Measurements from ENCODE around the gene HP.

The HP gene

GRCh38 chr16:72104905-72105304, 50.6 kb downstream of the HP start:
- H3K9me3 ChIP-seq (ENCODE audit: control insufficient read depth in 1 of 2, low read length in 2 of 2): no peaks in the 10 kb centered on the region
- no peaks in the 10 kb centered on the region for H3K4me1 ChIP-seq (ENCODE audit: control insufficient read depth in 1 of 2, insufficient read depth in 2 of 2, low read length in 2 of 2)
- peaks cover 80 to 100% of the 10 kb centered on the region in 2 donors for H3K36me3 ChIP-seq (ENCODE audit: control insufficient read depth in 1 of 2, insufficient read depth in 2 of 2, low read length in 2 of 2)
- H3K27ac ChIP-seq (ENCODE audit: low read depth, low read length): no peak overlapping the region
- H3K27me3 ChIP-seq (ENCODE audit: control insufficient read depth in 1 of 2, insufficient read depth in 2 of 2, low read length in 2 of 2): no peaks in the 10 kb centered on the region
- no peak overlapping the region for H3K9ac ChIP-seq (ENCODE audit: low read depth in 1 of 2, low read length in 2 of 2)
- H3K4me3 ChIP-seq (ENCODE audit: low read depth in 1 of 2, low read length in 2 of 2): no peak overlapping the region

GRCh38 chr16:72105978-72106377, 51.7 kb downstream of the HP start:
- Histone ChIP-seq H3K9ac (ENCODE audit: low read depth in 1 of 2, low read length in 2 of 2) (no peak overlapping the region), H3K4me3 (ENCODE audit: low read depth in 1 of 2, low read length in 2 of 2) (no peak overlapping the region), H3K27ac (ENCODE audit: low read depth, low read length) (no peak overlapping the region), H3K36me3 (ENCODE audit: control insufficient read depth in 1 of 2, insufficient read depth in 2 of 2, low read length in 2 of 2) (peaks cover 82 to 100% of the 10 kb centered on the region in 2 donors), H3K4me1 (ENCODE audit: control insufficient read depth in 1 of 2, insufficient read depth in 2 of 2, low read length in 2 of 2) (no peaks in the 10 kb centered on the region), H3K9me3 (ENCODE audit: control insufficient read depth in 1 of 2, low read length in 2 of 2) (no peaks in the 10 kb centered on the region), H3K27me3 (ENCODE audit: control insufficient read depth in 1 of 2, insufficient read depth in 2 of 2, low read length in 2 of 2) (no peaks in the 10 kb centered on the region)

- H3K36me3 ChIP-seq (ENCODE audit: control insufficient read depth in 1 of 2, insufficient read depth in 2 of 2, low read length in 2 of 2): peaks cover 84 to 100% of the 10 kb centered on the region in 2 donors
- no peaks in the 10 kb centered on the region for H3K9me3 ChIP-seq (ENCODE audit: control insufficient read depth in 1 of 2, low read length in 2 of 2)
- H3K27me3 ChIP-seq (ENCODE audit: control insufficient read depth in 1 of 2, insufficient read depth in 2 of 2, low read length in 2 of 2): no peaks in the 10 kb centered on the region
Measured at GRCh38 chr16:72107371-72107770, 53.1 kb downstream of the HP start.

GRCh38 chr16:72108353-72109102, 54.2 kb downstream of the HP start:
- H3K4me3 ChIP-seq (ENCODE audit: low read depth in 1 of 2, low read length in 2 of 2): no peak overlapping the region
- H3K27me3 ChIP-seq (ENCODE audit: control insufficient read depth in 1 of 2, insufficient read depth in 2 of 2, low read length in 2 of 2): no peaks in the 10 kb centered on the region
- no peak overlapping the region for H3K27ac ChIP-seq (ENCODE audit: low read depth, low read length)
- no peaks in the 10 kb centered on the region for H3K9me3 ChIP-seq (ENCODE audit: control insufficient read depth in 1 of 2, low read length in 2 of 2)
- H3K36me3 ChIP-seq (ENCODE audit: control insufficient read depth in 1 of 2, insufficient read depth in 2 of 2, low read length in 2 of 2): peaks cover 77 to 99% of the 10 kb centered on the region in 2 donors
- H3K9ac ChIP-seq (ENCODE audit: low read depth in 1 of 2, low read length in 2 of 2): no peak overlapping the region
- no peaks in the 10 kb centered on the region for H3K4me1 ChIP-seq (ENCODE audit: control insufficient read depth in 1 of 2, insufficient read depth in 2 of 2, low read length in 2 of 2)

More at GRCh38 chr16:72107371-72107770, 53.1 kb downstream of the HP start:
- H3K4me1 ChIP-seq (ENCODE audit: control insufficient read depth in 1 of 2, insufficient read depth in 2 of 2, low read length in 2 of 2): no peaks in the 10 kb centered on the region
- H3K27ac ChIP-seq (ENCODE audit: low read depth, low read length): no peak overlapping the region
- H3K9ac ChIP-seq (ENCODE audit: low read depth in 1 of 2, low read length in 2 of 2): no peak overlapping the region
- no peak overlapping the region for H3K4me3 ChIP-seq (ENCODE audit: low read depth in 1 of 2, low read length in 2 of 2)

- no peaks in the 10 kb centered on the region for H3K9me3 ChIP-seq (ENCODE audit: control insufficient read depth in 1 of 2, low read length in 2 of 2)
- no peaks in the 10 kb centered on the region for H3K27me3 ChIP-seq (ENCODE audit: control insufficient read depth in 1 of 2, insufficient read depth in 2 of 2, low read length in 2 of 2)
- no peak overlapping the region for H3K4me3 ChIP-seq (ENCODE audit: low read depth in 1 of 2, low read length in 2 of 2)
- H3K4me1 ChIP-seq (ENCODE audit: control insufficient read depth in 1 of 2, insufficient read depth in 2 of 2, low read length in 2 of 2): no peaks in the 10 kb centered on the region
- no peak overlapping the region for H3K27ac ChIP-seq (ENCODE audit: low read depth, low read length)
- peaks cover 70 to 91% of the 10 kb centered on the region in 2 donors for H3K36me3 ChIP-seq (ENCODE audit: control insufficient read depth in 1 of 2, insufficient read depth in 2 of 2, low read length in 2 of 2)
- H3K9ac ChIP-seq (ENCODE audit: low read depth in 1 of 2, low read length in 2 of 2): no peak overlapping the region
Measured at GRCh38 chr16:72109300-72109699, 55.0 kb downstream of the HP start.

GRCh38 chr16:72109966-72110530, 55.7 kb downstream of the HP start:
- H3K9ac ChIP-seq (ENCODE audit: low read depth in 1 of 2, low read length in 2 of 2): no peak overlapping the region
- peaks cover 62 to 83% of the 10 kb centered on the region in 2 donors for H3K36me3 ChIP-seq (ENCODE audit: control insufficient read depth in 1 of 2, insufficient read depth in 2 of 2, low read length in 2 of 2)
- no peaks in the 10 kb centered on the region for H3K9me3 ChIP-seq (ENCODE audit: control insufficient read depth in 1 of 2, low read length in 2 of 2)

More at GRCh38 chr16:72109966-72110530, 55.7 kb downstream of the HP start:
- H3K27me3 ChIP-seq (ENCODE audit: control insufficient read depth in 1 of 2, insufficient read depth in 2 of 2, low read length in 2 of 2): no peaks in the 10 kb centered on the region
- H3K27ac ChIP-seq (ENCODE audit: low read depth, low read length): no peak overlapping the region
- no peak overlapping the region for H3K4me3 ChIP-seq (ENCODE audit: low read depth in 1 of 2, low read length in 2 of 2)
- H3K4me1 ChIP-seq (ENCODE audit: control insufficient read depth in 1 of 2, insufficient read depth in 2 of 2, low read length in 2 of 2): no peaks in the 10 kb centered on the region
